ENCODE data around the gene CLDN1. TPM values are rescaled to one million over a fixed set of nuclear protein-coding genes. Genes with fewer than 3 reads are reported as not detected.

Gene CLDN1
- total and polyA plus RNA-seq, 2 of the 13 experiments (the other 11 are each of a cell fraction or from before 2014, with no cell fraction given) = 42.7 to 51.6 TPM

GRCh38 chr3:190307164-190307545 is 15.1 kb downstream of the CLDN1 start (continued):
- TF ChIP-seq, protein P1, sequence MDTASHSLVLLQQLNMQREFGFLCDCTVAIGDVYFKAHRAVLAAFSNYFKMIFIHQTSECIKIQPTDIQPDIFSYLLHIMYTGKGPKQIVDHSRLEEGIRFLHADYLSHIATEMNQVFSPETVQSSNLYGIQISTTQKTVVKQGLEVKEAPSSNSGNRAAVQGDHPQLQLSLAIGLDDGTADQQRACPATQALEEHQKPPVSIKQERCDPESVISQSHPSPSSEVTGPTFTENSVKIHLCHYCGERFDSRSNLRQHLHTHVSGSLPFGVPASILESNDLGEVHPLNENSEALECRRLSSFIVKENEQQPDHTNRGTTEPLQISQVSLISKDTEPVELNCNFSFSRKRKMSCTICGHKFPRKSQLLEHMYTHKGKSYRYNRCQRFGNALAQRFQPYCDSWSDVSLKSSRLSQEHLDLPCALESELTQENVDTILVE (CRISPR knock-in tag; IDR thresholded peaks at IDR 0.05) = no peak
- TF ChIP-seq ETV6 (CRISPR knock-in tag; conservative IDR thresholded peaks at IDR 0.05) = no peak
- no peak for TF ChIP-seq IKZF4 (CRISPR knock-in tag; IDR thresholded peaks at IDR 0.05; ENCODE audit: borderline replicate concordance, low read depth, not compliant biosample characterization)
- TF ChIP-seq MXI1 (IDR thresholded peaks at IDR 0.05; ENCODE audit: borderline replicate concordance, low read depth, low read length) = no peak
- no peak for TF ChIP-seq ZNF17 (CRISPR knock-in tag; IDR thresholded peaks at IDR 0.05)
- no peak for TF ChIP-seq TERF1 (CRISPR knock-in tag; IDR thresholded peaks at IDR 0.05)
- TF ChIP-seq ZIK1 (CRISPR knock-in tag; IDR thresholded peaks at IDR 0.05; ENCODE audit: borderline replicate concordance, low read depth) = no peak
- TF ChIP-seq XRCC5 (optimal IDR thresholded peaks at IDR 0.05; ENCODE audit: low read length) = no peak
- peak; percentile 84 for TF ChIP-seq HDAC1 (CRISPR knock-in tag; IDR thresholded peaks at IDR 0.05)
- TF ChIP-seq CBX5 (CRISPR knock-in tag; IDR thresholded peaks at IDR 0.05; ENCODE audit: borderline replicate concordance) = no peak
- peak; percentile 82 for TF ChIP-seq LCORL (IDR thresholded peaks at IDR 0.05)
- TF ChIP-seq LCORL (CRISPR knock-in tag; IDR thresholded peaks at IDR 0.05) = peak; percentile 52; the same call in 1 of the 2 replicates
- TF ChIP-seq SP1 (IDR thresholded peaks at IDR 0.05) = no peak
- TF ChIP-seq SP1 (CRISPR knock-in tag; IDR thresholded peaks at IDR 0.05) = no peak
- no peak for TF ChIP-seq NAIF1 (CRISPR knock-in tag; IDR thresholded peaks at IDR 0.05; ENCODE audit: borderline replicate concordance)
- peak; percentile 80; the same call in 1 of the 2 replicates for TF ChIP-seq ZSCAN5A (CRISPR knock-in tag; IDR thresholded peaks at IDR 0.05; ENCODE audit: borderline replicate concordance)
- TF ChIP-seq GPN1 (CRISPR knock-in tag; IDR thresholded peaks at IDR 0.05; ENCODE audit: borderline replicate concordance) = no peak
- no peak for TF ChIP-seq TAF15 (IDR thresholded peaks at IDR 0.05; ENCODE audit: low read depth, low read length, poor library complexity, severe bottlenecking)
- TF ChIP-seq, protein P2, sequence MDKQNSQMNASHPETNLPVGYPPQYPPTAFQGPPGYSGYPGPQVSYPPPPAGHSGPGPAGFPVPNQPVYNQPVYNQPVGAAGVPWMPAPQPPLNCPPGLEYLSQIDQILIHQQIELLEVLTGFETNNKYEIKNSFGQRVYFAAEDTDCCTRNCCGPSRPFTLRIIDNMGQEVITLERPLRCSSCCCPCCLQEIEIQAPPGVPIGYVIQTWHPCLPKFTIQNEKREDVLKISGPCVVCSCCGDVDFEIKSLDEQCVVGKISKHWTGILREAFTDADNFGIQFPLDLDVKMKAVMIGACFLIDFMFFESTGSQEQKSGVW (CRISPR knock-in tag; IDR thresholded peaks at IDR 0.05; ENCODE audit: borderline replicate concordance) = no peak
- TF ChIP-seq LRRFIP1 (CRISPR knock-in tag; conservative IDR thresholded peaks at IDR 0.05) = no peak
- no peak for TF ChIP-seq HIVEP1 (CRISPR knock-in tag; IDR thresholded peaks at IDR 0.05)
- TF ChIP-seq ZNF275 (CRISPR knock-in tag; IDR thresholded peaks at IDR 0.05; ENCODE audit: borderline replicate concordance) = no peak
- TF ChIP-seq SETDB1 (CRISPR knock-in tag; IDR thresholded peaks at IDR 0.05; ENCODE audit: borderline replicate concordance) = no peak
- no peak for TF ChIP-seq MLLT10 (CRISPR knock-in tag; IDR thresholded peaks at IDR 0.05)
